ENCODE measurements around the gene SLC35D2. TPM values are rescaled to one million over a fixed set of nuclear protein-coding genes. Genes with fewer than 3 reads are reported as not detected.
"Not testable (repeated sequence)": the region's sequence is repeated elsewhere in the genome, so short reads cannot be mapped to it uniquely, and the experiment has no call there.

Gene SLC35D2
- total and polyA plus RNA-seq, 7 donors: 2.0 to 5.9 (median 3.1) TPM

- H3K27me3 ChIP-seq (ENCODE audit: insufficient read depth in 3 of 3, low read length in 2 of 3): no peaks in the 10 kb centered on the region
- H3K4me1 ChIP-seq: no peaks in the 10 kb centered on the region
- H3K27ac ChIP-seq: no peak overlapping the region
- no peaks in the 10 kb centered on the region for H3K9me3 ChIP-seq
- WGBS, 3 donors: 45 to 47% (median 46%) methylated on average over 1 of the region's 1 CpG
- no peak for ATAC-seq
- no peak for DNase-seq
- TF ChIP-seq, protein P1, sequence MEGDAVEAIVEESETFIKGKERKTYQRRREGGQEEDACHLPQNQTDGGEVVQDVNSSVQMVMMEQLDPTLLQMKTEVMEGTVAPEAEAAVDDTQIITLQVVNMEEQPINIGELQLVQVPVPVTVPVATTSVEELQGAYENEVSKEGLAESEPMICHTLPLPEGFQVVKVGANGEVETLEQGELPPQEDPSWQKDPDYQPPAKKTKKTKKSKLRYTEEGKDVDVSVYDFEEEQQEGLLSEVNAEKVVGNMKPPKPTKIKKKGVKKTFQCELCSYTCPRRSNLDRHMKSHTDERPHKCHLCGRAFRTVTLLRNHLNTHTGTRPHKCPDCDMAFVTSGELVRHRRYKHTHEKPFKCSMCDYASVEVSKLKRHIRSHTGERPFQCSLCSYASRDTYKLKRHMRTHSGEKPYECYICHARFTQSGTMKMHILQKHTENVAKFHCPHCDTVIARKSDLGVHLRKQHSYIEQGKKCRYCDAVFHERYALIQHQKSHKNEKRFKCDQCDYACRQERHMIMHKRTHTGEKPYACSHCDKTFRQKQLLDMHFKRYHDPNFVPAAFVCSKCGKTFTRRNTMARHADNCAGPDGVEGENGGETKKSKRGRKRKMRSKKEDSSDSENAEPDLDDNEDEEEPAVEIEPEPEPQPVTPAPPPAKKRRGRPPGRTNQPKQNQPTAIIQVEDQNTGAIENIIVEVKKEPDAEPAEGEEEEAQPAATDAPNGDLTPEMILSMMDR (IDR thresholded peaks at IDR 0.05): no peak
- intact Hi-C loops (cut with DNase I): no loop called here
- H3K4me3 ChIP-seq: no peak overlapping the region
- no peaks in the 10 kb centered on the region for H3K36me3 ChIP-seq (ENCODE audit: insufficient read depth in 1 of 2, low read depth in 1 of 2)
Measured at GRCh38 chr9:96333958-96334357, 49.6 kb downstream of the SLC35D2 start.

- Histone ChIP-seq H3K4me1 (no peaks in the 10 kb centered on the region), H3K27me3 (ENCODE audit: insufficient read depth in 3 of 3, low read length in 2 of 3) (no peaks in the 10 kb centered on the region), H3K36me3 (ENCODE audit: insufficient read depth in 1 of 2, low read depth in 1 of 2) (no peaks in the 10 kb centered on the region), H3K27ac (no peak overlapping the region), H3K9me3 (no peaks in the 10 kb centered on the region), H3K4me3 (no peak overlapping the region)
- TF ChIP-seq, protein P1 (IDR thresholded peaks at IDR 0.05): no peak
- no peak for DNase-seq
- WGBS, 3 donors: 86 to 95% (median 92%) methylated on average over 9 of the region's 9 CpGs
- intact Hi-C loops (cut with DNase I): no loop called here
- no peak for ATAC-seq
Measured at GRCh38 chr9:96331236-96331947, 52.1 kb downstream of the SLC35D2 start.

DNA sequence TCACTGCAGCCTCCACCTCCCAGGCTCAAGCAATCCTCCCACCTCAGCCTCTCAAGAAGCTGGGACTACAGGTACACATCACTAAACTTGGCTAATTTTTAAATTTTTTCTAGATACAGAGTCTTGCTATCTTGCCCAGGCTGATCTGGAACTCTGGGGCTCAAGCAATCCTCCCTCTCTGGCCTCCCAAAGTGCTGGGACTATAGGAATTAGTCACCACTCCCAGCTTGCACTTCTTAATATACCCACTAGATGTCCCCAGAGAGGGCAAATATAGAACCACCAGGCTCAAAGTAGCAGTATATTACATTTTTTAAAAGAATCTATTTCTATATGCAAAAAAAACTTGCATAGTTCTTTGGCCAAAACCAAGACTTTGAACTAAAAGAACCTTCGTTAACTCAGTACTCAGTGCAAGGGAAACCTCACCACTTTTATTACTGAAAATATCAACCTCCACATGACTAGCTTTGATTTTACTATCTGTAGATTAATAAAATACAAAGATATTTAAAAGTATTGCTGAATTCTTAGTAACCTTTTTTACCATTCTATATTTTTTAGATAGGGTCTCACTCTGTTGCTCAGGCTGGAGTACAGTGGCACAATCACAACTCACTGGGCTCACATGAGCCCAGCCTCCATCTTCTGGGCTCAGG lies 55.7 kb downstream of the SLC35D2 start:
- H3K27me3 ChIP-seq (ENCODE audit: insufficient read depth in 3 of 3, low read length in 2 of 3): no peaks in the 10 kb centered on the region
- TF ChIP-seq, protein P1 (IDR thresholded peaks at IDR 0.05): peak; percentile 78
- DNase-seq: no peak
- H3K36me3 ChIP-seq (ENCODE audit: insufficient read depth in 1 of 2, low read depth in 1 of 2): no peaks in the 10 kb centered on the region
- WGBS, 3 donors: 39 to 69% (median 65%) methylated on average over 1 of the region's 1 CpG
- intact Hi-C loops (cut with DNase I): loop anchor here (5.0 kb wide), 2 partner anchors 84 to 339 kb away; no protein-coding TSS in a partner anchor
- peak in 3 of 4 donors; percentile 69 to 75 (median 71) for ATAC-seq
- no peak overlapping the region for H3K4me3 ChIP-seq
- no peak overlapping the region for H3K27ac ChIP-seq
- H3K4me1 ChIP-seq: no peaks in the 10 kb centered on the region
- no peaks in the 10 kb centered on the region for H3K9me3 ChIP-seq

GRCh38 chr9:96323169-96323568 lies 60.3 kb downstream of the SLC35D2 start:
- no peak overlapping the region for H3K27ac ChIP-seq
- no peaks in the 10 kb centered on the region for H3K27me3 ChIP-seq (ENCODE audit: insufficient read depth in 3 of 3, low read length in 2 of 3)
- H3K4me3 ChIP-seq: no peak overlapping the region
- H3K36me3 ChIP-seq (ENCODE audit: insufficient read depth in 1 of 2, low read depth in 1 of 2): no peaks in the 10 kb centered on the region
- ATAC-seq (no peak), DNase-seq (no peak)
- intact Hi-C loops (cut with DNase I): no loop called here
- no peaks in the 10 kb centered on the region for H3K4me1 ChIP-seq
- TF ChIP-seq, protein P1 (IDR thresholded peaks at IDR 0.05): no peak
- no peaks in the 10 kb centered on the region for H3K9me3 ChIP-seq

DNA sequence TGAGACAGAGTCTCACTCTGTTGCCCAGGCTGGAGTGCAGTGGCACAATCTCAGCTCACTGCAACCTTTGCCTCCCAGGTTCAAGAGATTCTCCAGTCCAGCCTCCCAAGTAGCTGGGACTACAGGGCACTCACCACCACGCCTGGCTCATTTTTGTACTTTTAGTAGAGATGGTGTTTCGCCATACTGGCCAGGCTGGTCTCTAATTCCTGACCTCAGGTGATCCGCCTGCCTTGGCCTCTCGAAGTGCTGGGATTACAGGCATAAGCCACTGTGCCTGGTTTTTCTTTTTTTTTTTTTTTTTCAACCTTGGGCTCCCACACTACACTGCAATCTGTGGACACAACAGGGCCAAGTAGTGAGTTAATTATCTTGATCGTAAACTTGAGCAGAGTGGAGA lies 60.8 kb downstream of the SLC35D2 start:
- H3K27ac ChIP-seq; ATAC-seq; intact Hi-C loops (cut with DNase I); H3K27me3 ChIP-seq (ENCODE audit: insufficient read depth in 3 of 3, low read length in 2 of 3); H3K4me3 ChIP-seq; H3K9me3 ChIP-seq; DNase-seq; H3K36me3 ChIP-seq (ENCODE audit: insufficient read depth in 1 of 2, low read depth in 1 of 2); H3K4me1 ChIP-seq: not testable (repeated sequence)
- 89 to 96% (median 94%) methylated on average over 5 of the region's 5 CpGs for WGBS, 3 donors

- H3K27me3 ChIP-seq (ENCODE audit: insufficient read depth in 3 of 3, low read length in 2 of 3); H3K9me3 ChIP-seq; ATAC-seq; intact Hi-C loops (cut with DNase I); H3K27ac ChIP-seq; DNase-seq; H3K4me1 ChIP-seq; H3K4me3 ChIP-seq; H3K36me3 ChIP-seq (ENCODE audit: insufficient read depth in 1 of 2, low read depth in 1 of 2): not testable (repeated sequence)
- 79 to 90% (median 86%) methylated on average over 3 of the region's 3 CpGs for WGBS, 3 donors
Measured at GRCh38 chr9:96322210-96322609, 61.3 kb downstream of the SLC35D2 start.

Measured in psoas muscle (tissue), 8 donors.